PFSK-1 (cell line): Measurements from ENCODE around the gene OR6S1.

Experiments
- POLR2AphosphoS5 ChIP-seq: IDR thresholded peaks from 2 replicates; pipeline ENCODE4 v1.6.1; 2012; ENCODE audit warnings: low read depth, mild to moderate bottlenecking, control low read depth, low read length, moderate library complexity
- REST ChIP-seq, 2 experiments: IDR thresholded peaks; 2 replicates each; pipeline versions ENCODE4 v1.6.1 to v1.8.0; 2011 to 2012; ENCODE audit warnings: low read depth in 2 of 2, low read length in 2 of 2, control low read depth in 1 of 2, inconsistent platforms in 1 of 2, mild to moderate bottlenecking in 1 of 2, moderate library complexity in 1 of 2; ENCODE audit not compliant: insufficient read depth in 1 of 2
- TAF1 ChIP-seq: IDR thresholded peaks from 2 replicates; pipeline ENCODE4 v1.6.1; 2012; ENCODE audit warnings: low read length, control low read depth, borderline replicate concordance; ENCODE audit not compliant: insufficient read depth

GRCh38 chr14:20601522-20601921, 40.0 kb downstream of the OR6S1 start:
- TF ChIP-seq POLR2AphosphoS5 (no peak), REST (IDR thresholded peaks at IDR 0.05; ENCODE audit: insufficient read depth in 1 of 2, low read depth in 2 of 2, low read length in 2 of 2) (no peak), TAF1 (no peak)
